GM19240 (cell line): ENCODE results near the gene DARS2.
"Not testable (repeated sequence)": the region's sequence is repeated elsewhere in the genome, so short reads cannot be mapped to it uniquely, and the experiment has no call there.

Experiments
- DNase-seq: peaks from one replicate; pipeline ENCODE4 v3.0.0; 2011; ENCODE audit warnings: low spot score; ENCODE audit not compliant: insufficient read length

The DARS2 gene

GRCh38 chr1:173862146-173862768 lies 37.8 kb downstream of the DARS2 start:
- DNase-seq, result not testable (repeated sequence)

DNA sequence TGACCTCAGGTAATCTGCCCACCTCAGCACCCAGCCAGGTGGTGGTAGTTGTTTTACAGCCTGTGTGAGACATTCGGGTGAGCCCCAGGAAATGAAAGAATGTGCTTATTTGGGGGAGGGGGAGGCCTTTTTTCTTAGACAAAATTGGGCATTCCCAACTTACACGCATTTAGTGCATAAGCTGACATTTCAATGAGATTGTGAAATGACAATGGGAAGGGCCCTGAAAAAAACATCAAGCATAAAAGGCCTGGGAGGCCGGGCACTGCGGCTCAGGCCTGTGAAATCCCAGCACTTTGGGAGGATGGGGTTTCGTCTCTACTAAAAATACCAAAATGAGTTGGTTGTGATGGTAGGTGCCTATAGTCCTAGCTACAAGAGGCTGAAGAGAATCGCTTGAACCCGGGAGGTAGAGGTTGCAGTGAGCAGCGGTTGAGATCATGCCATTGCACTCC lies 38.3 kb downstream of the DARS2 start:
- DNase-seq, result no peak

GRCh38 chr1:173863224-173864161 lies 39.0 kb downstream of the DARS2 start:
- no peak for DNase-seq

GRCh38 chr1:173864179-173864867 lies 39.9 kb downstream of the DARS2 start:
- no peak for DNase-seq

DNA sequence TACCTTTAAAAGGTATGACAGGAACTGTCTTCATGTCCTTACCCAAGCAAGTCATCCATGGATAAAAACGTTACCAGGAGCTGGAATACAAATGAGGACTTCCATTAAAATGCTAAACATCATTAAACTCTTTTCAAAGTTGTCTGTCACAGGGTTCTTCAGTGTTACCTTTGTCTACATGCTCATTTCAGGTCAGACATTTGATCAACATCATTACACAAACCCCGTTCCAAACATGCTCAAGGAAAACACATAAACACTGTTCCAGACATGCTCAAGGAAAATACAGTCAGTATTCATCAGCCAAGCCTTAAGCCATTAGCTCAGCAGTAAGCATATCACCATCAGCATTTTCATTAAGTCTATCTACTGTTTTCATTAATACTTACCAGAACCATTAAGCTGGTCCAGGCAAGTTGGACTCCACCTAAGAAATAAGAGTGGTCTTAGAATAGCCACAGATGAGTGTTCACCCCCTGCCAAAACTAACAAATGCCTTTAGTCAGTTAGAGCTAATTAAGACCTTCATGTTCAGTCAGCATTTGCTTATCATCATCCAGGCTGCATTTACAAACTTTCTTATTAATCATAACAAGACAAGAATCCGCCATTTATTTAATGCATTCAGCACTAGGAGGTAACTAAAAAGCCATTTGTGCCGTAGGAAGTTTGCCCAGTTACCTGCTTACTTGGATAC lies 41.1 kb downstream of the DARS2 start:
- no peak for DNase-seq

GRCh38 chr1:173866413-173867115 lies 42.1 kb downstream of the DARS2 start:
- no peak for DNase-seq

DNA sequence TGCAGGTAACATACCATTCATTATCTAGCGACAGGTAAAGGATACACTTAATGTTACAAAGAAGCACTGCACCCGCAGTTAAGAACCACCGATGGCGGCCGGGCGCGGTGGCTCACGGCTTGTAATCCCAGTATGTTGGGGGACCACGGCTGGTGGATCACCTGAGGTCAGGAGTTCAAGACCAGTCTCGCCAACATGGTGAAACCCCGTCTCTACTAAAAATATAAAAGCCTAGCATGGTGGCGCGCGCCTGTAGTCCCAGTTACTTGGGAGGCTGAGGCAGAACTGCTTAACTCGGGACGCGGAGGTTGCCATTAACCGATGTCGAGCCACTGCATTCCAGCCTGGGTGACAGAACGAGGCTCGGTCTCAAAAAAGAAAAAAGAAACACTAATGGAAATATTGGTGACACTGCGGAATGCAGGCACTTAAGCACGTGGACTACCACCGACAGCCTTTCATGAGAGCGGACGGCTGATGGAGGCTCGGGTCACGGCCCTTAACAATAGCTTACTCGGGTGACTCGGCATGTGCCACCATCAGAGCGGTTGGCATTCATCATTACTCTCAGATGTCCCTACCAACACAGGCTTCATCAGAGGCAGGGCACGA lies 42.8 kb downstream of the DARS2 start:
- DNase-seq, result no peak

DNA sequence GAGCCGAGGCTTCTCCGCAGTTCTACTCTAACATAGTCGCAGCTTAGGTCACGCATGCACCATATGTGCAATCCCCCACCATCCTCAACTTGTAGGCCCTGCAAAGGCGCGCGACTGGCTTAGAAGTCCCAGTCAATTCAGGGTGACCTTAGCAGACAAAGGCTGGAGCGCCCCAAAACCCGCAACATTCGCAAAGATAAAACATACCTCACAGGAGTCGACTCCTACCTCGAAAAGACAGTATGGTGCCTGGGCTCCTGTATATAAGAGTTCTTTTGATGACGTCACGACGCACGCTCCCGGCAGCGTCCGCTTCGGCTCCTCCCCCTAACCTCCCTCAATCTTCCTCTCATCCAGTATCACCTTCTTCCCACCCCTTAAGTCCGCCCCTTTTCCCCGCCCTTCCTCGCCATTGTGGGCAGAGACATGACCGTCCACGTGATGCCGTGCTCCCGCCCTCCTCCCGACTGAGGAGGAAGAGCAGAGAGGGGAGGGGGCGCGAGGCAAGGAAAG lies 43.3 kb downstream of the DARS2 start, which contains the start of gene GAS5:
GAS5 (minus strand) TSS at position 237 of the 513 bp plus-strand sequence.
- DNase-seq, result peak; percentile 75

GRCh38 chr1:173868266-173869020 lies 44.0 kb downstream of the DARS2 start, which contains the start of gene ZBTB37:
ZBTB37 (plus strand) TSS chr1:173868380; CDS start chr1:173870226, 1,846 bp downstream.
- peak; percentile 53 for DNase-seq

DNA sequence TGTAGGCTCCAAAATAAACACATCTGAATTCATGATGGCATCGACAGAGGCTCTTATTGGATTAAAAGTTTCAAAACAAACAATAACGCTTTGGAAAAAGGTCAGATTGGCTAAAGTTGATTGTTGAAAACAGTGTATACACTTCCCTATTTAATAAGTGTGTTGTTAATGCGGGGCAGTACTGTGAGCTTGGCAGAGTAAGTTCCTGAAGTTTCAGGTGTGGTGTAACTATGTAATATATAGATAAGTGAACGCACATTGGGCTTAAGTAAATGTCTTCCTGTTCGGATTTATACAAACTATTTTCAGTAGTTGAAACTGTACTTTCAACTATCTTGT lies 44.5 kb downstream of the DARS2 start:
- no peak for DNase-seq

GRCh38 chr1:173870252-173871075 lies 46.0 kb downstream of the DARS2 start:
- DNase-seq, result no peak

GRCh38 chr1:173871091-173871490 lies 46.6 kb downstream of the DARS2 start:
- DNase-seq, result no peak

DNA sequence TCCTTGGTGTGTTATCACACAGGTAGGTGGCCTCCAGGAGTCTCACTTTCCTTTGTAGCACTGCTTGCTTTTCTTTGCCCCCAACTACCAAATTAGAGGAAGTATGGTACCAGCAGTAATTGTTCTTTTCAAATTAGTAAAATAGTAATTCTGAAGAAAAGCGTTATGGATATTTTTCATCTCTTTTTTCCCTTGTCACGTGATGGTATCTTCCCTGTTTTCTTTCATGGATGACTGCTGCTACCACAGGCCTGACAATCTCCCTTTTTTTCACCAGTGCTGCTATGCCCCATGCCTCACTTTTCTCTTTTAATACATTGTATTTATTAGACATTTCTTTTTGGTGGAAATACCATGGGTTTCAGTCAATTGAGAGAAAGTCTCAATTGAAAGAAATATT lies 47.0 kb downstream of the DARS2 start:
- DNase-seq, result no peak

DNA sequence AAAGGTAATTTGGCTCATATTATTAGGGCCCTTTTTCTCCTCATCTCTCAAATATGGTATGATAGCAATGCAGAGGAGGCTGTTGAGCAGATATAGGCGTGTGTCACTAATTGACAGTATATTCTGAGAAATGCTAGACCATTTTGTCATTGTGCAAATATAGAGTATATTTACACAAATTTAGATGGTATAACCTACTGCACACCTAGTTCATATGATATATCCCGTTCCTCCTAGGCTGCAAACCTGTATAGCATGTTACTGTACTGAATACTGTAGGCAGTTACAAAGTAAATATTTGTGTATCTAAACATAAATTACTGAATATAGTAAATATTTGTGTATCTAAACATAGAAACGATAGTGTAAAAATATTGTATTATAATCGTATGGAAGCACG lies 52.3 kb downstream of the DARS2 start:
- DNase-seq, result no peak

DNA sequence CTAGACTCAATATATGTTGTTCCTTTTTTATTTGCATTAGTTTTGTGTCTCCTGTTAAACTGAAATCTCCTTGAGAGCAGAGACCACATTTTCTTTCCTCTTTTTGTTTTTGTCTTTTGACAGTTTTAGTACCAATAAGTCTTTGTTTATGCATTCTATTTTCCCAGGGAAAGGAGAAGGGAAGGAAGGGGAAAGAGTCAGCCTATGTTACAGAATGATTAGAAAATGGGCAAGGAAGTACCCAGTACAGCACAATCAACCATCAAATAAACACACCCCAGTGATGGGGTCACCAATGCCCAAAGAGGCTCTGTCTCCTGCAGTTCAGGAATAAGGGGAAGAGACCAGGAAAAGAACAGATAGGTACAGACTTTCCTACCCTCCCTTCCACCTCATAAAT lies 53.8 kb downstream of the DARS2 start:
- DNase-seq, result no peak

DNA sequence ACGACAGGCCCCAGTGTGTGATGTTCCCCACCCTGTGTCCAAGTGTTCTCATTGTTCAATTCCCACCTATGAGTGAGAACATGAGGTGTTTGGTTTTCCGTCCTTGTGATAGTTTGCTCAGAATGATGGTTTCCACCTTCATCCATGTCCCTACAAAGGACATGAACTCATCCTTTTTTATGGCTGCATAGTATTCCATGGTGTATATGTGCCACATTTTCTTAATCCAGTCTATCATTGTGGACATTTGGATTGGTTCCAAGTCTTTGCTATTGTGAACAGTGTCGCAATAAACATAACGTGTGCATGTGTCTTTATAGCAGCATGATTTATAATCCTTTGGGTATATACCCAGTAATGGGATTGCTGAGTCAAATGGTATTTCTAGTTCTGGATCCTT lies 56.6 kb downstream of the DARS2 start:
- DNase-seq, result not testable (repeated sequence)

- DNase-seq, result no peak
These were observed 60.2 kb downstream of the DARS2 start for GRCh38 chr1:173884701-173885100.
